Activated naive CD8-positive, alpha-beta T cell treated with anti-CD3 and anti-CD28 coated beads, Interleukin-2, amount 50 U/mL, for 16 hours (primary cell): ENCODE results near the gene SUCO.

Experiments
- DNase-seq: peaks from one replicate; pipeline ENCODE4 v3.0.0-alpha.2; 2020; ENCODE audit warnings: low read depth, low spot score

SUCO gene

DNA sequence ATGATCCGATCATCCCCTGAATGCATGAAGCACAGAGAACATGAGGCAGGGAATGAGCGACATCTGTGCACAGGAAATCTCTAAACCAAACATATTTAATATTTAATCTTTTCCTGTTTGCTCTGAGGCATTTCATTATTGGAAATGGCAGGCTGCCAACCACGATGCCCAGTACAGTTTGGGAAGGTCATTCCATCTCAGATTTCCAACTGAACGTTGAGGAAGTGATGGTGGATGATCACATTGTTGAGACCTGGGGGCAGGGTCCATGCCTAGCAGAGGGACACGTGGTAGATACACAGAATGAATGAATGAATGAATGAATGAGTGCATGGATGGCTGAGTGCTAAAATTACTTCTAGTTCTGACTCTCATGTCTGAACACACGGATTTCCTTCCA, 110.0 kb downstream of the SUCO start:
- DNase-seq, result no peak

DNA sequence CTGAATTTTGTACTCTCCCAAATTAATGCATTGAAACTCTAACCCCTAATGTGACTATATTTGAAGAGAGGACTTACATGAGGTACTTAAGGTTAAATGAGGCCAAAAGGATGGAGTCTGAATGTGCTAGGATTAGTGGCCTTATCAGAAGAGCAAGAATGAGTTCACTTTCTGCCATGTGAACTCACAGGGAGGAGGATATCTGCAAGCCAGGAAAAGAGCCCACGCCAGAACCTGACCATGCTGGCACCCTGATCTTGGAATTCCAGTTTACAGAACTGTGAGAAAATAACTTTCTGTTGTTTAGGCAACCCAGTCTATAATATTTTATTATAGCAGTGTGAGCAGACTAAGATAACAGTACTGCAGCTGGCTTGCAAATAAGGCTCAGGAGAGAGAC, 113.7 kb downstream of the SUCO start:
- no peak for DNase-seq

DNA sequence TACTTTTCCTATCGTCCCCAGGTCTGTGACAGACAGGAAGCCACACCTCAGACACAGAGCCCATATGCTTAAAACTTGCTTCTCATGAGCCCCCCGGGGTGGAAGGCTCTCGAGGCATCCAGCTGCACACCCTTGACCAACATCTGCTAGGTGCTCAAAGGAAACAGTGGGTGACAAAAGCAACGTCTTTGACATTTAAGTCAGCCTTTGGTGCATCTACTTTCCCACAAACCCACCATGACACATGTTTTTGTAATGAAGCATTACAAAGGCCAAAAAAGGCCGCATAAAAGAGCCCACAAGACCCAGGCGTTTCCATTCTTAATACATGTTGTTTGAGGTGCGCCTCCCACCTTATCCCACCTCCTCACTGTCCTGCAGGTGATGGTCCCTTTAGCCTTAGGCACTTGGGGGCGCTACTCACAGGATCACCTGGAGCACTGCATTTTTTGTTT, 114.2 kb downstream of the SUCO start:
- no peak for DNase-seq

DNA sequence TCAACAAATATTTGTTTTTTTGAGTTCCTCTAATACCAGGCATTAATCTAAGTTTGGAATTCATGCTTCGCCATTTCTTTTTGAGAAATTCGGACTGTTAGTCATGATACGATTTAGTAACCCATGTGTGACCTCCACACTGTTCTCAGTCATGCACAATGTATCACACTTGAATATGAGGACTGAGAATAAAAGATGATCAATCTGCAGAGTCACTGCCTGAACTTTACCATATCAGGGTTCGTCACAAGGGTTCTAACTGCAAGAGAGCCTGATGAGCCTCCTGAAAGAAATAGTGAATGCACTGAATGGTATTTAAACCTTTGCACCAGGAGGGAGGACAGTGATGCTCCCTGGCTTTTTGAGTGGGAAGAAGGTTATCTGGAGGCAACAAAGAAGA, 115.0 kb downstream of the SUCO start:
- DNase-seq, result no peak

DNA sequence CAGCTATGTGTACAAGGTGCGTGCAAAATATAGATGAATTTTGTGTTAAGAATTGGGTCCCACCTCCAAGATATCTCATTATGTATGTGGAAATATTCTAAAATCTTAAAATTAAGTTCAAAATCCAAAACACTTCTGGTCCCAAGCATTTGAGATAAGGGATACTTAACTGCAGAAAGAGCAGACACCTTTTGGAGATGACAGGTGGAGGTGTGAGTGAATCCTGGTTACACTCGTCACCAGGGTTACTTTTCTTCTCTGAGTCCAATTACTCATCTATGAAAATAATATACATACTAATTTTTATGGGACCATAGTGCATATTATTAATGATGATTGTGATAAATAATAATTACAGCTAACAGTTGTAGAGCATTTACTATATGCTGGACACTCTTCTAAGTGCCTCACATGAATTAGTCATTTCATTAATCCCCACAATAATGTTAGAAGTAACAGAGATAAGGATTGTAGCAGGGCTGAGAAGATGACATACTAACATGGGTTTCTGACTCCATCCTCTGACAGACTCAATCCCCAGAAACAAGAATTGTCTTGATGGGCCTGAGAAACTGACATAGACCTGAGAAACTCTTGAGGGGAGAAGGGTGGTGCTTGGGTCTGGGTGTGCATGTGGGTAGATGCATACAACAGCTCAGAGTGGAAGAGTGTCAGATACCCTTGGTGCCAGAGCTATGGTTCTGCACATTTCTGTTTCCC, 117.7 kb downstream of the SUCO start:
- DNase-seq, result no peak

DNA sequence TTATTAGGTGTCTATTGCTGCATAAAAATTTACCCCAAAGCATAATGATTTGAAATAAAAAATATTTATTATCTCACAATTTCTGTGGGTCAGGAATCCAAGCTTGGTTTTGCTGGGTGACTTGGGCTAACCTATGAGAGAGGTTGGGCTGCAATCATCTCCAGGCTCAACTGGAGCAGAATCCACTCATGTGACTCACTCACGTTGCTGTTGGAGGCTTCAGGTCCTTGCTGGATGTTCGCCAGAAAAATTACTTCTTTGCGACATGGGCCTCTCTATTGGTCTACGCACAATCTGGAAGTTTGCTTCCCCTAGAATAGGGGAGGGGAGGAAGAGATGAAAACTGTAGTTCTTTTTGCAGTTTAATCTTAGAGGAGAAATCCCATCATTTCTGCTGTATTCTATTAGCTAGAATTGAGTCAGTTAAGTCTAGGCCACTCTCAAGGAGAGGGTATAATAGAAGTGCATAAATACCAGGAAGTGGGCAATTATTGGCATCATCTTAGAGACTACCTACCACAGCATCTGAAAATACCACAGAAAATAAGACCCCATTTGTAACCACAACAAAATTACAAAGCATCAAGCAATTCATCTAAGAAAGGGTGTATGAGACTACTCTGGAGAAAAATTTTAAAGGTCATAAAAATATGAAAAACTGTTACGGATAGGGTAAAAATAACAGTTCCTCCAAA, 120.2 kb downstream of the SUCO start:
- no peak for DNase-seq

DNA sequence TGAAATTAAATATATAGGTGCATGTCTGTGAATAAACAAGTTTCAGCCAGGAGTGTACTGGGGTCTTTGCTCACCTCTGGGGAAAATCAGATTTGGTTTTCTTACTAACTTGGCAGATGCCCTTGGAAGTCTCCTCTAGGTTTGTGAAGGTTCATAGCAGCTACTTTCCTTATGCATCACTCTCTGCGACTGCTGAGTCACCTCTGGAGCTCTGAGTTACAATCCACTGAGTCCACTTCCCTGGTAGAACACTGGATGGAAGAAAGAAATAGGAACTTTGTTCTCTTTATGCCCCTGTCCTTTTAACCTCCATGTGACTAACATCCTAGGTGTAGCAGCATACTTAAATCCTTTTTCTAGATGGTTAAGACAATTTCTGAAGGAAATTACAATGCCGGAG, 121.6 kb downstream of the SUCO start:
- DNase-seq, result no peak

DNA sequence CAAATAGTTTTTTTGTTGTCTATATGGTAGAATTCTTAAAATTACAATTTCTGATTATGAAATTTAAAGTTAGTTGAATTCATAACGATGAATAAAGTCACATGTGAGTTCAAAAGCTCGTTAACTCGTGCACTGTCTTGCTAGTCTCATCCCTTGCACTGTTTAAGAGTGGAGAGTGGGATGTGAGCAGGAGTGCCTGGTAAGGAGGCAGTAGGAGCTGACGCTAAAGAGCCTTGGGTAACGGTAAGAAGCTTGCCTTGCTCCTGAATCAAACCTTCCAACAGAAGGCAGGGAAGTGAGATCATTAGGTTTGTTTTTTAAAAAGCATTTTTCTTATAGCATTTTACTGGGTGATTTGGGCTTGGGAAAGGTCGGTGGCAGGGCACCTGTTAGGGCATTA, 123.6 kb downstream of the SUCO start:
- no peak for DNase-seq

DNA sequence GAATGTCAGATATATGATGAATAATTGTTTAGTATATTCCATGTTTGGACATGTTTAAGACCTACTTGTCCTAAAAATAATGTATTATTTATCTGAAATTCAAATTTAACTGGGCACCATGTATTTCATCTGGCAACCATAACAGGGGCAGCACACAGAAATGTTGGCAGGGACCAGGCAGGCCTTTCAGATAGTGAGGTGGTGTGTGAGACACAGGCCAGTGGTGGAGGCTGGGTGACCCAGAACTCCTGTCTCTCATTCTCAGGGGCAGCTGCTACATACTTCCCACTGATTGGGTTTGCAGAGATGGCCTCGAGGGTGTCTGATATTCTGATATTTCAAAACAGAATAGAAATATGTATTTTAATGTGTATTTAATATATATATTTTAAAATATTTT, 124.6 kb downstream of the SUCO start:
- DNase-seq, result no peak

DNA sequence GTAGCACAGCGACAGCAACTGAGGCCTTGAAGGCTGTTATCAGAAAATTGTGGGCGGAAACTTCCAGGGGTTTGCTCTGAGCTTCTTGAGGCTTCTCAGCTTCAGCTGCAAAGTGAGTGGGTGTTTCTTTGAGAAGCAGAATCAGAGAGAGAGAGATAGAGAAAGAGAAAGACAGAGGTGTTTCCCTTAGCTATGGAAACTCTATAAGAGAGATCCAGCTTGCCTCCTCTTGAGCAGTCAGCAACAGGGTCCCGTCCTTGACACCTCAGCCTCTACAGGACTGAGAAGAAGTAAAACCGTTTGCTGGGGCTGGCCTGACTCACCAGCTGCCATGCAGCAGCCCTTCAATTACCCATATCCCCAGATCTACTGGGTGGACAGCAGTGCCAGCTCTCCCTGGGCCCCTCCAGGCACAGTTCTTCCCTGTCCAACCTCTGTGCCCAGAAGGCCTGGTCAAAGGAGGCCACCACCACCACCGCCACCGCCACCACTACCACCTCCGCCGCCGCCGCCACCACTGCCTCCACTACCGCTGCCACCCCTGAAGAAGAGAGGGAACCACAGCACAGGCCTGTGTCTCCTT, 126.0 kb downstream of the SUCO start, which contains the start of gene FASLG:
Gene FASLG, plus strand, starts transcription at position 233 of the 583 bp plus-strand sequence. Its CDS starts 99 bp downstream, at position 332.
- peak; percentile 30 for DNase-seq

DNA sequence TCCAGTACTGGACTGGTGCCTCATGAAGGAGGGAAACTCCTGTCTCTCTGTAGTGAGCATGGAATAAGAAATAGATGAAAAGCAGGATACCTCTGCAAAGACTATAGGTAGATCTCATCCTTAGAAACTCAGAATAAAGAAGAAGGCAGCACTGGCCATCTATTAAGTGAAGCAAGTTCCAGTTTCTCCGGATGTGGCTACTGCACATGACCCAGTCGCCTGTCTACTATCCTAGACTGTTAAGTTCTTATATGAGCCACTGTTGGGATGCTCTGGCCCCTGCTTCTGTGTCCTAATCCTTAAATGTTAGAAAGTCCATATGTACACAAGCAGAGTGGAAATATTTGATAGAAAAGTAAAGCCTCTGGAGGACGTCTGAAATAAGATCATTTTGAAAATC, 128.2 kb downstream of the SUCO start:
- no peak for DNase-seq
